ENCODE results near the gene ARHGAP6. TPM values are rescaled to one million over a fixed set of nuclear protein-coding genes. Genes with fewer than 3 reads are reported as not detected.

ARHGAP6 gene
- total RNA-seq, 3 donors from 2014 or later, result 10.1 to 32.6 (median 14.7) TPM

GRCh38 chrX:11409957-11410356, 255.8 kb downstream of the ARHGAP6 start:
- H3K27ac ChIP-seq, result no peak overlapping the region

DNA sequence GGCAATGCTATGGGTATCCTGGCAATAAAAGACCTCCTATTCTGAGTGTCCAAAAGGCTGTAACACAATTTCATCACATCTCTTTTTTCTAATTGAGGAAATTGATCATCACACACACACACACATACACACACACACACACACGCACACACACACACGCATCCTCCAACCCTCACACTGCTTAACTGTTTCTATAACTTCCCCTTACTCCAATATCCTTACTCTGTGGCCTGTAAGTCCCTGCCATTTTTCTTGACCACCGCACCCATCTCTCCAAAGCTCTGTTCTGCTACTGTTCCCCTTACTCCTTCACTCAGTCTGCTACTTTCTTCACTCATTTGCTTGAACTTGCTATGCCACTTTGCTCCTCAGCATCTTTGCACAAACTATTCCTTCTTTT, 256.9 kb downstream of the ARHGAP6 start:
- TF ChIP-seq POLR2A (IDR thresholded peaks at IDR 0.05) (no peak), POLR2AphosphoS5 (IDR thresholded peaks at IDR 0.05) (no peak), CTCF (IDR thresholded peaks at IDR 0.05) (no peak)
- no peaks in the 10 kb centered on the region for H3K4me1 ChIP-seq
- intact Hi-C loops (cut with DNase I; ENCODE audit: low total_unique reads), result no loop called here
- no peak overlapping the region for H3K4me3 ChIP-seq
- DNase-seq (ENCODE audit: low spot score in 2 of 2), result no peak
- no peaks in the 10 kb centered on the region for H3K9me3 ChIP-seq
- peaks cover 0 to 20% of the 10 kb centered on the region in 2 donors for H3K27me3 ChIP-seq
- H3K27ac ChIP-seq, result no peak overlapping the region
- H3K36me3 ChIP-seq, result no peaks in the 10 kb centered on the region

More at GRCh38 chrX:11409957-11410356, 255.8 kb downstream of the ARHGAP6 start:
- Histone ChIP-seq H3K4me1 (no peaks in the 10 kb centered on the region), H3K9me3 (no peaks in the 10 kb centered on the region), H3K27me3 (peaks cover 0 to 20% of the 10 kb centered on the region in 2 donors), H3K4me3 (no peak overlapping the region), H3K36me3 (no peaks in the 10 kb centered on the region)
- intact Hi-C loops (cut with DNase I; ENCODE audit: low total_unique reads), result no loop called here
- no peak for TF ChIP-seq POLR2A (IDR thresholded peaks at IDR 0.05)
- no peak for DNase-seq (ENCODE audit: low spot score in 2 of 2)

GRCh38 chrX:11408109-11408405, 257.7 kb downstream of the ARHGAP6 start:
- Histone ChIP-seq H3K27me3 (peaks cover 0 to 20% of the 10 kb centered on the region in 2 donors), H3K36me3 (no peaks in the 10 kb centered on the region), H3K9me3 (no peaks in the 10 kb centered on the region), H3K27ac (no peak overlapping the region), H3K4me1 (no peaks in the 10 kb centered on the region), H3K4me3 (no peak overlapping the region)
- no peak for TF ChIP-seq POLR2A (IDR thresholded peaks at IDR 0.05)
- no peak for TF ChIP-seq POLR2AphosphoS5 (IDR thresholded peaks at IDR 0.05)
- no peak for TF ChIP-seq CTCF (IDR thresholded peaks at IDR 0.05)
- DNase-seq (ENCODE audit: low spot score in 2 of 2), result no peak
- intact Hi-C loops (cut with DNase I; ENCODE audit: low total_unique reads), result no loop called here

GRCh38 chrX:11407331-11408108, 258.2 kb downstream of the ARHGAP6 start:
- no peaks in the 10 kb centered on the region for H3K9me3 ChIP-seq
- H3K27ac ChIP-seq, result no peak overlapping the region
- intact Hi-C loops (cut with DNase I; ENCODE audit: low total_unique reads), result no loop called here
- no peak for TF ChIP-seq POLR2AphosphoS5 (IDR thresholded peaks at IDR 0.05)
- no peak for TF ChIP-seq POLR2A (IDR thresholded peaks at IDR 0.05)
- no peak for TF ChIP-seq CTCF (IDR thresholded peaks at IDR 0.05)
- H3K27me3 ChIP-seq, result peaks cover 0 to 17% of the 10 kb centered on the region in 2 donors
- DNase-seq (ENCODE audit: low spot score in 2 of 2), result no peak
- H3K4me1 ChIP-seq, result no peaks in the 10 kb centered on the region
- H3K36me3 ChIP-seq, result no peaks in the 10 kb centered on the region
- no peak overlapping the region for H3K4me3 ChIP-seq

DNA sequence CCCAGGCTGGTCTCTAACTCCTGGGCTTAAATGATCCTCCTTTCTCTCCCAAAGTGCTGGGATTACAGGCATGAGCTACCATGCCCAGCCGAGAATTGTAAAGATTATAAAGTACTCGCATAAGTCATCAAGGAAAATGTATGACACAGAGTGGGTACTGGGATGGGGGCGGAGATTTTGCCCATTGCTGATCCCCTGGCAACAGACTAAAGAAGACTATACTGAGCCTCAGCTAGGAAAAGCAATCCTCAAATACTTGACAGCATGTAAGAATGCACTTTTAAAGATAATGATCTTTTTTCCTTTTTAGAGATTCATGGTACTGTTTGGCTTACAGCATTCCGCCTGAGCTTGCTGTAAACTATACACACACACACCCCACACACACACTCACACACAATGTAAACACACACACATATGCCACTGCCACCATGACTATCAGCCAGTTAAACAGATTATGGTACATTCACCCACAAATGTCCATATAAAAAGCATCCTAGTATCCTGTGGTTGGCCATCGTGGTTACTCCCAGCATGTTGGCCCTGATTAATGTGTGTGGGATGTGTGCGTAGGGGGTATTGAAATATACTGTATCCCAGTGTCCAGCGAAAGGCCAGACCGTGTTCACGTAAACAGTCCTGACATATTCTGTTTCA, 259.5 kb downstream of the ARHGAP6 start:
- TF ChIP-seq POLR2AphosphoS5 (IDR thresholded peaks at IDR 0.05) (no peak), POLR2A (IDR thresholded peaks at IDR 0.05) (no peak), CTCF (IDR thresholded peaks at IDR 0.05) (no peak)
- no peaks in the 10 kb centered on the region for H3K9me3 ChIP-seq
- DNase-seq (ENCODE audit: low spot score in 2 of 2), result no peak
- peaks cover 0 to 22% of the 10 kb centered on the region in 2 donors for H3K27me3 ChIP-seq
- H3K4me1 ChIP-seq, result no peaks in the 10 kb centered on the region
- no peaks in the 10 kb centered on the region for H3K36me3 ChIP-seq
- intact Hi-C loops (cut with DNase I; ENCODE audit: low total_unique reads), result no loop called here
- H3K27ac ChIP-seq, result no peak overlapping the region
- H3K4me3 ChIP-seq, result no peak overlapping the region
